Daoy (cell line): ENCODE data around the gene CIP2A. TPM values are rescaled to one million over a fixed set of nuclear protein-coding genes. Genes with fewer than 3 reads are reported as not detected.

Source experiments
- DNase-seq: peaks from one replicate; pipeline ENCODE4 v3.0.0-alpha.2; 2015; ENCODE audit warnings: low read depth
- total RNA-seq: library from RNA; depleted of rRNA; stranded (reverse); fragments of >200 nt; shearing (Covaris generic); gene quantifications from 2 replicates; pipeline ENCODE4 v1.2.3, GENCODE V29; 2014; rRNA removed

The CIP2A gene
- total RNA-seq, 1 experiment from 2014 or later, result 59.8 TPM

DNA sequence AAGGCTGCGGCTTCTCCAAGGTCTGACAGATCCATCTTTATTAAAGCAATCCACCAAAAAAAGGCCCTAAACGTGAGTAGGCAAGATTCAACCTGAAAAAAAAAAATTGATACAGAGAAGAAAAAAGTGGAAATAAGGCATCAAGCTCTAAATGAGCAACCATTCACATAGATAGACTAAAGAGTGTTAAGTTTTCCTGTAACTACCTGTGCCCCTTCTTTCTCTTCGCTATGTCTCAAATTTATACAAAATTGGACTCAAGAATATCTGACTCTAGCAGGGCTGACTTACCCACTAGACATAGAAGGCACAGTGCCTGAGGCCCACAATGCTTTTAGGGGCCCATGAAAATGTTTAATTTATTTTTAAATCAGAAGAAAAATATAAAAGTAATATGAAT, 78.7 kb downstream of the CIP2A start, which contains the start of gene MYH15:
TSS of gene MYH15 (minus strand) at position 101 of the 400 bp plus-strand sequence. CDS start at position 35, 66 bp downstream.
- no peak for DNase-seq

DNA sequence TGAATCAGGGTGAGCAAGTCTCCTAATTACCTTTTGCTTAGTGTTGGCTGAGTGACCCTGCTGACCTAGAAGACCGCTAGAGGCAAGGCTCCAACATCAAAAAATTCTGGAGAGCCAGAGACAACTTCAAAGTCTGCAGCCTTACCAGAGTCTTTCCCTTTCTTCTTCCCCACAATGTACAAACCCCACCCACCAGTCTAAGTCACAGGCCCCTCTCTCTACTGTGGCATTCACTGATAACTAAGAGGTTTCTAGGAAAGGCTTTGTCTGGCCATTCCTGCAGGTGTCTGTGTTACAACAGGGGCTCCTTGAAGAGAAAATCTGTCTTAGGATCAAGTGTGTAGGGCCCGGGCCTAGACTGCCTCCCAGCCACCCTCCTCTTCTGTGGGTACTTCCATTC, 79.4 kb downstream of the CIP2A start:
- DNase-seq, result no peak

DNA sequence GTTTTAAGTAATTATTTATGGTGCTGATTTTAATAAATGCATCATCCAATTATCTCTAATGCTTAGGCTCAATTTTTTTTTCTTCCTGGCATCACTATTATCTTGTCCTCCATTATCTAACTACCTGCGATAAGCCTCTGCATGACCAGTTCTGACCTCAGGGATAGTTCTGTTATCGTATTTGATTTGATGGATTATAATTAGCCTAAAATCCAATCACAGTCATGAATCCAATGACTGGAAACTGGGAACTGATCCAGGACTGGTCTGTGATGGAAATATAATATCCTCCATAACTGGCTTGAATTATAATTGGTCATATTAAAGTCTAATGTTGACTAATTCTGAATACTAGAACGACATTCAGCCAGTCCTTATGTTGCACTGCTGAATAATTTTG, 80.0 kb downstream of the CIP2A start:
- no peak for DNase-seq

DNA sequence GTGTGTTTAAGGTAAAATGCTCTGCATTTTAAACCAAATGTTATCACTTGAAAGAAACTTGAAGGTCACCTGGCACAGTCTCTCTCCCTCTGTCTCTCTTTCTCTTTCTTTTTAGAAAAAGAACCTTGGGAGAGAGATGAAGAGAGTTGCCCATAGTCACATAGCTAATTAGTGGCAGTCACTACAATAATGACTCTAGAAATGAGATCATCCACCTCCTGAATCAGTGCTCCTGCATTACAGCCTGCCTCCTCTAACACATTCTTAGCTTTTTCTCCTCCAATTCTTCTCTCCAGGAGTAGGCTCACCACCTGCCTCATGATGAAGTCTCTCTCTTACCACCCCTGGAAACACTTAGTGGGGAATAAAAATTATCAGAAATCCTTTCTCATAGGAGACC, 81.3 kb downstream of the CIP2A start:
- DNase-seq, result no peak

DNA sequence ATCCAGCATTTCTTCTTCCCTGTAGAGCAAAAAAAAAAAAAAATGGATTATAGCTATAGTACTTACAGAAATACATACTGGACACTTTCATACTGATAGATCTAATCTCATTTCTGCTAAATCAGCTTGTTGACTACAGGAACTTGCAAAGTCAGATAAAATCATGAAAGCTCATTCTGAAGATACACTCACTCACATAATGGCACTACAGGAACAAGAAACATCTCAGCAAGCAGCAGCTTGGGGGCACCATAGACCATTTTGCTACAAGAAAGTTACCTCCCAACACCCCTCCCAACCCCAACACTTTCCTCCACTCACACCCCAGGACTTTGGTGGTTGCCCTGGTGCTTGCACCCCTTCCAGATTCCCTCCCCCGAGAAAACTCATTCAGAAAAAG, 83.4 kb downstream of the CIP2A start:
- no peak for DNase-seq

DNA sequence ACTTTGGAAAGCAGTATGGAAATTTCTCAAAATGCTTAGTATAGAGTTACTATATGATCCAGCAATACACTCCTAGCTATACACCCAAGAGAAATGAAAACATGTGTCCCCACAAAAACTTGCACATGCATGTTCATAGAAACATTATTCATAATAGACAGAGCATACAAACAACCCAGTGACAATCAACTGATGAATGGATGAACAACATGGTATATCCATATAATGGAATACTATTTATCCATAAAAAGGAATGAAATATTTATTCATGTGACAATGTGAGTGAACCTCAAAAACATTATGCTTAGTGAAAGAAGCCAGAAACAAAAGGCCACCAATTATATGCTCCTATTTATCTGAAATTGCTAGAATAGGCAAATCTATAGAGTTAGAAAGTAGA, 85.5 kb downstream of the CIP2A start:
- no peak for DNase-seq

DNA sequence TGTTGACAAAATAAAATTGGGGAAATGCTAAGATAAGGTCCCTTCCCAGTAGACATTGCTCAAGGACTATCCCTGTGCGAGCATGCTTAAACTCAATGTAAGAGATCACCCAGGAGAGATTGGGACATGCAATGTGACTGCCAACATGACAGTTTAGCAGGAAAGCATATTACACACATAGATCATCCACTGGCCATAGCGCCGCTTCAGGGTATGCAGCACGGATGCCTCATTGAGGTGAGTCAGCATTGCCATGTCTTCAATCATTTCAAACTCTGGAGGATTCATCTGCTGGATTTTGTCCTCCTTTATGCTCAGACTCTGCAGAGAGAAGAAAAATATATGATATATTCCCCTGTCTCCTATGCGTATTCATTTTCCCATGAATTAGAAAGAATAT, 87.7 kb downstream of the CIP2A start:
- no peak for DNase-seq

DNA sequence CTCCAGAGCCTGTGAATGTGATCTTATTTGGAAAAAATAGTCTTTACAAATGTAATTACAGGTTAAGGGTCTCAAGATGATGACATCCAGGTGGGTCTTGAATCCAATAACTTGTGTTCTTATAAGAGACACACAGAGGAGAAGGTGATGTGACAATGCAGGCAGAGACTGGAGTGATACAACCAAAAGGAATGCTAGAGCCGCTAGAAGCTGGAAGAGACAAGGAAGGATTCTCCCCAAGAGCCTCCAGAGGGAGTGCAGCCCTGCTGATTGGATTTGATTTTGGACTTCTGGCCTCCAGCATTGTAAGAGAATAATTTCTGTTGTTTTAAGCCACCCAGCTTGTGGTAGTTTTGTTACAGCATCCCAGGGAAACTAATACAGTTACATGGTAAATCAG, 88.5 kb downstream of the CIP2A start:
- DNase-seq, result no peak

Other genes starting within 250 kb of the CIP2A start
- gene MYH15, start 78.8 kb downstream of the CIP2A start, total RNA-seq, result 0.18 and 1.1 TPM in 2 replicates
- 8.2 and 16.8 TPM in 2 replicates for gene DZIP3, start 284 bp upstream of the CIP2A start, total RNA-seq
- not detected in 2 replicates for gene RETNLB, start 168.0 kb upstream of the CIP2A start, total RNA-seq
- gene TRAT1, start 233.3 kb upstream of the CIP2A start, total RNA-seq, result not detected in 2 replicates